ENCODE measurements around the gene CASP12. TPM values are rescaled to one million over a fixed set of nuclear protein-coding genes. Genes with fewer than 3 reads are reported as not detected.
"Not testable (repeated sequence)": the region's sequence is repeated elsewhere in the genome, so short reads cannot be mapped to it uniquely, and the experiment has no call there.

Gene CASP12
- total RNA-seq, 1 experiment from 2014 or later, result not detected

DNA sequence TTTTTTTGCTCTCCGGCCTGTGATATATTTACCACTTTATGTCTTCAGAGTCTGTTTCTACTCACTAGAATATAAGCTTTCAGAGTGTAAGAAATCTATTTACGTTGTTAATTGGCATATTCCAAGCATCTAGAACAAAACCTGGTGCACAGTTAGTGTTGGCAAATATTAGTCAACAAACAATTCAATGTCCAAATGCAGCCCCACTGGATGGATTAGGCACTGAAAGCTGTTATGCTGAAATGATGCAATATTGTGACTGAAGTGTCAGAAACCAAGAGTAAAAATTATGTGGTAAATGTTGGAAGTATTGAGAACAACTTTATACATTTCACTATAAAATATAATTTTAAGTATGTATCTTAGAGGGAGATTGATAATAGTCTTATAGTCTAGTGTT, 45.3 kb upstream of the CASP12 start:
- no peak for TF ChIP-seq EZH2 (IDR thresholded peaks at IDR 0.05; ENCODE audit: low read depth)
- TF ChIP-seq, protein P1, sequence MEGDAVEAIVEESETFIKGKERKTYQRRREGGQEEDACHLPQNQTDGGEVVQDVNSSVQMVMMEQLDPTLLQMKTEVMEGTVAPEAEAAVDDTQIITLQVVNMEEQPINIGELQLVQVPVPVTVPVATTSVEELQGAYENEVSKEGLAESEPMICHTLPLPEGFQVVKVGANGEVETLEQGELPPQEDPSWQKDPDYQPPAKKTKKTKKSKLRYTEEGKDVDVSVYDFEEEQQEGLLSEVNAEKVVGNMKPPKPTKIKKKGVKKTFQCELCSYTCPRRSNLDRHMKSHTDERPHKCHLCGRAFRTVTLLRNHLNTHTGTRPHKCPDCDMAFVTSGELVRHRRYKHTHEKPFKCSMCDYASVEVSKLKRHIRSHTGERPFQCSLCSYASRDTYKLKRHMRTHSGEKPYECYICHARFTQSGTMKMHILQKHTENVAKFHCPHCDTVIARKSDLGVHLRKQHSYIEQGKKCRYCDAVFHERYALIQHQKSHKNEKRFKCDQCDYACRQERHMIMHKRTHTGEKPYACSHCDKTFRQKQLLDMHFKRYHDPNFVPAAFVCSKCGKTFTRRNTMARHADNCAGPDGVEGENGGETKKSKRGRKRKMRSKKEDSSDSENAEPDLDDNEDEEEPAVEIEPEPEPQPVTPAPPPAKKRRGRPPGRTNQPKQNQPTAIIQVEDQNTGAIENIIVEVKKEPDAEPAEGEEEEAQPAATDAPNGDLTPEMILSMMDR (conservative IDR thresholded peaks at IDR 0.05), result no peak

DNA sequence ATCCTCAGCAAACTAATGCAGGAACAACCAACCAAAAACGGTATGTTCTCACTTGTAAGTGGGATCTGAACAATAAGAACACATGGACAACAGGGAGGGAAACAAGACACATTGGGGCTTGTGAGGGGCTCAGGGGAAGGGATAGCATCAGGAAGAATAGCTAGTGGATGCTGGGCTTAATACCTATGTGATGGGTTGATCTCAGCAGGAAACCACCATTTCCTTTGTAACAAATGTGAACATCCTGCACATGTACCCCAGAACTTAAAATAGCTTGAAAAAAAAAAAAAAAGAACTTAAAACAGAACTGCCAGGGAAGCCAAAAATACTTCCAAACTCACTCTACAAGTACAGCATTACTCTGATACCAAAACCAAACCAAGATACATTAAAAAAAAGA, 36.3 kb upstream of the CASP12 start:
- intact Hi-C loops (cut with micrococcal nuclease; ENCODE audit: unreplicated experiment), result no loop called here
- ChIA-PET CTCF (no interaction called here), POLR2A (ENCODE audit: unreplicated experiment) (interaction anchor here (0.6 kb wide), 1 partner anchor 260 kb away, joined by 5 read pairs; no protein-coding TSS in a partner anchor)
- Histone ChIP-seq H3K79me2 (ENCODE audit: low read depth) (no peaks in the 10 kb centered on the region), H3K9me2 (ENCODE audit: insufficient read depth) (no peaks in the 10 kb centered on the region; the same call in 1 of the 2 replicates), H3K36me3 (ENCODE audit: low read depth) (no peaks in the 10 kb centered on the region), H2AFZ (no peak overlapping the region), H3K4me1 (replicated peaks; ENCODE audit: insufficient read depth) (no peaks in the 10 kb centered on the region), H3K4me3 (no peak overlapping the region), H3K9me3 (ENCODE audit: insufficient read depth, low read depth) (no peaks in the 10 kb centered on the region), H3K27me3 (ENCODE audit: insufficient read depth, low read depth) (no peaks in the 10 kb centered on the region), H3K27ac (no peak overlapping the region), H4K20me1 (ENCODE audit: insufficient read depth) (no peaks in the 10 kb centered on the region), H3K4me2 (no peak overlapping the region), H3F3A (ENCODE audit: insufficient read depth, low read depth) (no peaks in the 10 kb centered on the region)
- BruUV-seq (replicated peaks), result no TSS peak
- DNase-seq, result no peak
- no peak for TF ChIP-seq EZH2 (IDR thresholded peaks at IDR 0.05; ENCODE audit: low read depth)
- TF ChIP-seq, protein P1 (conservative IDR thresholded peaks at IDR 0.05), result no peak

More for the DNA sequence above, 45.3 kb upstream of the CASP12 start:
- BruUV-seq (replicated peaks), result no TSS peak
- DNase-seq, result no peak
- Histone ChIP-seq H3K4me3 (no peak overlapping the region), H3F3A (ENCODE audit: insufficient read depth, low read depth) (no peaks in the 10 kb centered on the region), H3K9me2 (ENCODE audit: insufficient read depth) (no peaks in the 10 kb centered on the region), H3K9me3 (ENCODE audit: insufficient read depth, low read depth) (0 out of 2 replicates have a peak, but pooled peaks cover 6% of the 10 kb centered on the region), H3K79me2 (ENCODE audit: low read depth) (no peaks in the 10 kb centered on the region), H3K4me1 (replicated peaks; ENCODE audit: insufficient read depth) (no peaks in the 10 kb centered on the region), H3K27me3 (ENCODE audit: insufficient read depth, low read depth) (no peaks in the 10 kb centered on the region), H3K4me2 (no peak overlapping the region), H4K20me1 (ENCODE audit: insufficient read depth) (no peaks in the 10 kb centered on the region), H3K36me3 (ENCODE audit: low read depth) (peaks cover 28% of the 10 kb centered on the region), H2AFZ (no peak overlapping the region), H3K27ac (no peak overlapping the region)
- CTCF ChIA-PET, result no interaction called here
- POLR2A ChIA-PET (ENCODE audit: unreplicated experiment), result no interaction called here
- intact Hi-C loops (cut with micrococcal nuclease; ENCODE audit: unreplicated experiment), result no loop called here

DNA sequence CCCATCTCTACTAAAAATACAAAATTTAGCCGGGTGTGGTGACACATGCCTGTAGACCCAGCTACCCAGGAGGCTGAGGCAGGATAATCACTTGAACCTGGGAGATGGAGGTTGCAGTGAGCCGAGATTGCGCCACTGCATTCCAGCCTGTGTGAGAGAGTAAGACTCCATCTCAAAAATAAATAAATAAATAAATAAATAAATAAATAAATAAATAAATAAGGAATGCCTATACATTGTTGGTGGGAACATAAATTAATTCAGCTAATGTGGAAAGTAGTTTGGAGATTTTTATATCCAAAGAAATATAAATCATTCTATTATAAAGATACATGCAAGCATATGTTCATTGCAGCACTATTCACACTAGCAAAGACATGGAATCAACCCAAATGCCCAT, 35.8 kb upstream of the CASP12 start:
- H3K79me2 ChIP-seq (ENCODE audit: low read depth); H3K4me3 ChIP-seq; CTCF ChIA-PET; H3K36me3 ChIP-seq (ENCODE audit: low read depth); DNase-seq; H2AFZ ChIP-seq; H3K27ac ChIP-seq; BruUV-seq (replicated peaks); H3K9me2 ChIP-seq (ENCODE audit: insufficient read depth); H3F3A ChIP-seq (ENCODE audit: insufficient read depth, low read depth); H3K9me3 ChIP-seq (ENCODE audit: insufficient read depth, low read depth); H3K4me1 ChIP-seq (replicated peaks; ENCODE audit: insufficient read depth); H3K4me2 ChIP-seq; H3K27me3 ChIP-seq (ENCODE audit: insufficient read depth, low read depth); H4K20me1 ChIP-seq (ENCODE audit: insufficient read depth); intact Hi-C loops (cut with micrococcal nuclease; ENCODE audit: unreplicated experiment): not testable (repeated sequence)
- POLR2A ChIA-PET (ENCODE audit: unreplicated experiment), result interaction anchor here (0.6 kb wide), 1 partner anchor 260 kb away, joined by 5 read pairs; no protein-coding TSS in a partner anchor

DNA sequence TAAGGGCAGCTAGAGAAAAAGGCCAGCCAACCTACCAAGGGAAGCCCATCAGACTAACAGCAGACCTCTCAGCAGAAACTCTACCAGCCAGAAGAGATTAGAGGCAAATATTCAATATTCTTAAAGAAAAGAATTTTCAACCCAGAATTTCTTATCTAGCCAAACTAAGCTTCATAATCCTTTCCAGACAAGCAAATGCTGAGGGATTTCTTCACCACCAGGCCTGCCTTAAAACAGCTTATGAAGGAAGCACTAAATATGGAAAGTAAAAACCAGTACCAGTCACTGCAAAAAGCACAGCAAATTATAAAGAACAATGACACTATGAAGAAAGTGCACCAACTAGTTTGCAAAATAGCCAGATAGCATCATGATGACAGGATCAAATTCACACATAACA, 30.6 kb upstream of the CASP12 start:
- CTCF ChIA-PET, result no interaction called here
- BruUV-seq (replicated peaks), result no TSS peak
- TF ChIP-seq, protein P1 (conservative IDR thresholded peaks at IDR 0.05), result no peak

More for the DNA sequence above, 30.6 kb upstream of the CASP12 start:
- Histone ChIP-seq H3K9me3 (ENCODE audit: insufficient read depth, low read depth) (no peaks in the 10 kb centered on the region), H3K4me1 (replicated peaks; ENCODE audit: insufficient read depth) (no peaks in the 10 kb centered on the region), H3K4me3 (no peak overlapping the region), H3F3A (ENCODE audit: insufficient read depth, low read depth) (no peaks in the 10 kb centered on the region), H3K9me2 (ENCODE audit: insufficient read depth) (no peaks in the 10 kb centered on the region; the same call in 1 of the 2 replicates), H3K27ac (no peak overlapping the region), H3K27me3 (ENCODE audit: insufficient read depth, low read depth) (no peaks in the 10 kb centered on the region), H3K4me2 (no peak overlapping the region), H3K36me3 (ENCODE audit: low read depth) (no peaks in the 10 kb centered on the region), H2AFZ (no peak overlapping the region), H3K79me2 (ENCODE audit: low read depth) (no peaks in the 10 kb centered on the region), H4K20me1 (ENCODE audit: insufficient read depth) (no peaks in the 10 kb centered on the region)
- POLR2A ChIA-PET (ENCODE audit: unreplicated experiment), result no interaction called here
- no peak for DNase-seq
- intact Hi-C loops (cut with micrococcal nuclease; ENCODE audit: unreplicated experiment), result no loop called here
